ENCODE measurements around the gene SAMSN1. TPM values are rescaled to one million over a fixed set of nuclear protein-coding genes. Genes with fewer than 3 reads are reported as not detected.

SAMSN1 gene
- total and polyA plus RNA-seq, 2 of the 8 experiments (the other 6 are each of a cell fraction or from before 2014, with no cell fraction given) = 0.50 to 3.0 TPM

DNA sequence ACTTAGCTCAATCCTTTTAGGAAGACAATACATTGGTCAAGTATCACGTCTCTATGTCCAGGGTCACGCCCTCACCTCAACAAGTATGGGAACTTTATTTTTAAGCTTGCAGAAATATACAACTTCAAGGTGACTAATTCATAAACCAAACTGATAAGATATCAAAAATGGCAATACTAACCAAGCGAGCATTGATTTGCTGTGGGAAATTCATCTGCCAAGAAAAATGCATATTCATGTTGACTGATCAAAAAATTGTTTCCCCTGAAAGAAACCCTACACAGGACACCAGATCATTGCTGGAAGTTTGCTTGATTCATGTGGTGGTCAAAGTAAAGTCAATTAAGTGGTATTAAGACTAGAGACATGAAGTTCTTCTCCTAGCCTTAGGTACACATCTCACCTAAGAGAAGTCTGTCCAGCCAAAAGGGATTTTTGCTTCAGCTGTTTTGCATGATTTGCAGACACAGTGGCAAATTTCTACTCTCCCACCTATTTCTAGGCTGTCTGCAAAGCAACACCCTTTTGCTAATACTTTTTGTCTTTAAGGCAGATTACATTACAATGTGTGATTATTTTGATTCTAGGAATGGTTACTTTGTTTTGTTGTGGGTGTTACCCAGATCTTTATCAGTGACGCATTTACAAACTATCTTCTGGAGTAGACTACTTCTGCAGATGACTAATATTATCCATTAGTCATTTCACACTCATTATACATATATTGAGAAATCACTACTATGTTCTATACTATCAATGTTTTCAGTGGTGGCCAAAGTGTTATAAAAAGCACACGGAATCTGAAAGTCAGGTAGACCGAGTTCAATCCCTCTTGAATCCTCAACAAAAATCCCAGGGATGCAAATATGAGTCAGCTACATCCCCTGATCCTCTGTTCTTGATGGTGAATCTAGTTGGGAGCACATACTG lies 12.4 kb downstream of the SAMSN1 start (continued):
- TF ChIP-seq BRCA1 (IDR thresholded peaks at IDR 0.05; ENCODE audit: low read depth, low read length) (no peak), KDM5A (IDR thresholded peaks at IDR 0.05; ENCODE audit: low read length) (no peak), SUZ12 (IDR thresholded peaks at IDR 0.05; ENCODE audit: low read length) (no peak), HDAC6 (IDR thresholded peaks at IDR 0.05; ENCODE audit: low read depth, low read length) (no peak), JUND (IDR thresholded peaks at IDR 0.05; ENCODE audit: low read length) (no peak), POU5F1 (IDR thresholded peaks at IDR 0.05; ENCODE audit: low read depth, low read length) (no peak)
- TF ChIP-seq, protein P1, sequence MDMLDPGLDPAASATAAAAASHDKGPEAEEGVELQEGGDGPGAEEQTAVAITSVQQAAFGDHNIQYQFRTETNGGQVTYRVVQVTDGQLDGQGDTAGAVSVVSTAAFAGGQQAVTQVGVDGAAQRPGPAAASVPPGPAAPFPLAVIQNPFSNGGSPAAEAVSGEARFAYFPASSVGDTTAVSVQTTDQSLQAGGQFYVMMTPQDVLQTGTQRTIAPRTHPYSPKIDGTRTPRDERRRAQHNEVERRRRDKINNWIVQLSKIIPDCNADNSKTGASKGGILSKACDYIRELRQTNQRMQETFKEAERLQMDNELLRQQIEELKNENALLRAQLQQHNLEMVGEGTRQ (IDR thresholded peaks at IDR 0.05; ENCODE audit: low read length) = no peak

All from H1 (cell line).